GM12878 (cell line): Measurements from ENCODE around the gene SLC25A20. TPM values are rescaled to one million over a fixed set of nuclear protein-coding genes. Genes with fewer than 3 reads are reported as not detected.

ENCODE experiments used
- ATAC-seq: fragments of 200-7000 bp; cut with Tn5 transposase; 3 replicates; pipeline ENCODE4 v1.9.1; 2020; ENCODE audit warnings: mild to moderate bottlenecking, moderate library complexity
- BruUV-seq: library from RNA; stranded (reverse); fragments of 400-500 nt; replicated peaks from 2 replicates; lab custom pipeline; 2021; lab: Mats Ljungman, UMichigan
- CTCF ChIA-PET: fragments of 300-600 bp; sonication (Branson Sonifier 250); formaldehyde crosslinking; extraction: SDS; loops from one replicate; lab custom pipeline; 2021; ENCODE audit warnings: inconsistent platforms; lab: Yijun Ruan, JAX
- POLR2A ChIA-PET: fragments of 350-600 bp; formaldehyde crosslinking; extraction: SDS; loops from one replicate; lab custom pipeline; 2021; ENCODE audit warnings: inconsistent platforms; lab: Charles Lee
- RAD21 ChIA-PET: fragments of 300-600 bp; sonication (Branson Sonifier 250); formaldehyde crosslinking; loops from one replicate; lab custom pipeline; 2023; ENCODE audit warnings: antibody characterized with exemption; ENCODE audit not compliant: unreplicated experiment; lab: Charles Lee
- SMC1A ChIA-PET: fragments of 300-600 bp; sonication (Branson Sonifier 250); formaldehyde crosslinking; loops from one replicate; lab custom pipeline; 2023; ENCODE audit not compliant: unreplicated experiment, uncharacterized antibody; lab: Charles Lee
- DNase-seq: peaks from one replicate; pipeline ENCODE4 v3.0.0-alpha.2; 2011; ENCODE audit warnings: low read depth, low spot score
- FAIRE-seq: peaks from 3 replicates; lab custom pipeline; 2011; peaks lifted over from hg19 to GRCh38; lab: Jason Lieb, UNC
- H2AFZ ChIP-seq: 2 replicates; pipeline ENCODE4 v1.6.0; 2011; ENCODE audit warnings: low read depth, low read length, control low read depth; ENCODE audit not compliant: control insufficient read depth
- H3K27ac ChIP-seq: 2 replicates; pipeline ENCODE4 v1.5.1; 2011; ENCODE audit warnings: control low read depth; ENCODE audit not compliant: control insufficient read depth, insufficient read depth
- H3K27me3 ChIP-seq, 2 experiments: replicated peaks in 1 of 2; 2 replicates each; pipeline versions ENCODE4 v1.6.0 to v1.6.1; 2011; ENCODE audit warnings: low read length in 1 of 2; ENCODE audit not compliant: control insufficient read depth in 2 of 2, insufficient read depth in 2 of 2
- H3K36me3 ChIP-seq, 2 experiments: 2 replicates each; pipeline ENCODE4 v1.5.1; 2011; ENCODE audit warnings: low read length in 1 of 2; ENCODE audit not compliant: control insufficient read depth in 2 of 2, insufficient read depth in 2 of 2
- H3K4me1 ChIP-seq: 2 replicates; pipeline ENCODE4 v1.6.1; 2011; ENCODE audit warnings: mild to moderate bottlenecking, low read length, moderate library complexity, mixed read lengths; ENCODE audit not compliant: control insufficient read depth, insufficient read depth
- H3K4me2 ChIP-seq: 2 replicates; pipeline ENCODE4 v1.6.0; 2011; ENCODE audit warnings: control low read depth; ENCODE audit not compliant: control insufficient read depth, insufficient read depth
- H3K4me3 ChIP-seq: fragments of 200-600 bp; sonication (generic); 2 replicates; pipeline ENCODE4 v1.5.1; 2016
- H3K79me2 ChIP-seq: 2 replicates; pipeline ENCODE4 v1.6.0; 2011; ENCODE audit warnings: low read length; ENCODE audit not compliant: control insufficient read depth, insufficient read depth
- H3K9ac ChIP-seq: 2 replicates; pipeline ENCODE4 v1.8.0; 2011; ENCODE audit warnings: low read length, control low read depth, mixed read lengths; ENCODE audit not compliant: control insufficient read depth, insufficient read depth
- H3K9me3 ChIP-seq: replicated peaks from 3 replicates; pipeline ENCODE4 v1.5.1; 2011; ENCODE audit warnings: mild to moderate bottlenecking, low read length; ENCODE audit not compliant: control insufficient read depth, insufficient read depth
- H4K20me1 ChIP-seq: 2 replicates; pipeline ENCODE4 v1.6.0; 2011; ENCODE audit not compliant: control insufficient read depth, insufficient read depth
- ATF3 ChIP-seq: IDR thresholded peaks from 2 replicates; pipeline ENCODE4 v1.6.1; 2011; ENCODE audit warnings: low read depth, mild to moderate bottlenecking, low read length, moderate library complexity, borderline replicate concordance; ENCODE audit errors: extremely low read depth
- BMI1 ChIP-seq: fragments of 450-650 bp; IDR thresholded peaks from 2 replicates; pipeline ENCODE4 v1.6.1; 2016; ENCODE audit warnings: mild to moderate bottlenecking, moderate library complexity, borderline replicate concordance
- EP300 ChIP-seq, 2 experiments: fragments of 150-350 bp in 1 of 2; IDR thresholded peaks; 2 replicates each; pipeline ENCODE4 v1.6.1; 2011 to 2012; ENCODE audit warnings: low read depth in 2 of 2, low read length in 2 of 2, borderline replicate concordance in 1 of 2, improper control_type of control experiment in 1 of 2, inconsistent platforms in 1 of 2; ENCODE audit not compliant: control insufficient read depth in 1 of 2
- HDAC2 ChIP-seq: fragments of 200-600 bp; sonication (generic); IDR thresholded peaks from 2 replicates; pipeline ENCODE4 v1.6.1; 2017
- JUNB ChIP-seq: IDR thresholded peaks from 2 replicates; pipeline ENCODE4 v1.6.1; 2016; ENCODE audit warnings: antibody characterized with exemption, mild to moderate bottlenecking
- LARP7 ChIP-seq: fragments of 450-650 bp; IDR thresholded peaks from 2 replicates; pipeline ENCODE4 v1.6.1; 2017; ENCODE audit warnings: mild to moderate bottlenecking
- MLLT1 ChIP-seq: fragments of 450-650 bp; IDR thresholded peaks from 2 replicates; pipeline ENCODE4 v1.6.1; 2016; ENCODE audit warnings: mild to moderate bottlenecking
- POLR2A ChIP-seq: IDR thresholded peaks from 2 replicates; pipeline ENCODE4 v1.6.1; 2011; ENCODE audit warnings: low read depth, mild to moderate bottlenecking, low read length
- SPI1 ChIP-seq: IDR thresholded peaks from 2 replicates; pipeline ENCODE4 v1.6.1; 2011; ENCODE audit warnings: low read depth, mild to moderate bottlenecking, low read length, moderate library complexity, borderline replicate concordance; ENCODE audit not compliant: insufficient read depth
- SRF ChIP-seq, 2 experiments: IDR thresholded peaks; 2 replicates each; pipeline ENCODE4 v1.6.1; 2011; ENCODE audit warnings: low read depth in 2 of 2, low read length in 2 of 2, mild to moderate bottlenecking in 1 of 2, moderate library complexity in 1 of 2
- TBL1XR1 ChIP-seq: IDR thresholded peaks from 2 replicates; pipeline ENCODE4 v1.6.1; 2012; ENCODE audit warnings: low read depth, low read length, improper control_type of control experiment
- TCF12 ChIP-seq: IDR thresholded peaks from 2 replicates; pipeline ENCODE4 v1.6.1; 2011; ENCODE audit warnings: low read depth, mild to moderate bottlenecking, low read length
- YBX1 ChIP-seq: fragments of 450-650 bp; IDR thresholded peaks from 2 replicates; pipeline ENCODE4 v1.6.1; 2016; ENCODE audit warnings: antibody characterized with exemption
- ZNF274 ChIP-seq: IDR thresholded peaks from one replicate; pipeline ENCODE4 v1.8.0; 2011; ENCODE audit not compliant: insufficient read length, insufficient read depth
- ZSCAN29 ChIP-seq: fragments of 450-650 bp; IDR thresholded peaks from 2 replicates; pipeline ENCODE4 v1.6.1; 2017; ENCODE audit warnings: mild to moderate bottlenecking, moderate library complexity
- WGBS: methylation state at CpG from one replicate; pipeline ENCODE4 v1.1.6; 2016; ENCODE audit warnings: low lambda C conversion rate; ENCODE audit not compliant: insufficient replicate concordance, insufficient coverage; ENCODE audit errors: missing lambda C conversion rate; 5-methylcytosine and 5-hydroxymethylcytosine counted together
- in situ Hi-C: fragments of 300-500 bp; cut with MboI; formaldehyde crosslinking; loops from 9 replicates; pipeline ENCODE4 v1.14.3; 2018; ENCODE audit warnings: mixed read lengths
- intact Hi-C: fragments of 100-400 bp; cut with micrococcal nuclease; formaldehyde crosslinking; loops from one replicate; pipeline ENCODE4 v1.14.2; 2022; ENCODE audit not compliant: unreplicated experiment
- polyA plus RNA-seq, 11 experiments: library from polyadenylated mRNA; depleted of rRNA in 4 of 11; unstranded in 6 of 11; stranded (reverse) in 5 of 11; fragments of >200 nt; fragmentation: Nextera tagmentation in 4 of 11; fragmentation: Illumina TruSeq in 1 of 11; extraction: Ambion mirVana in 4 of 11; extraction: Trizol in 1 of 11; gene quantifications; 1 replicate in 1 of 11; 2 replicates in 10 of 11; pipeline versions ENCODE4 v1.2.1 to v1.2.3, GENCODE V29; 2011 to 2016; ENCODE audit warnings: inconsistent platforms in 2 of 11, missing spikeins in 2 of 11, low read depth in 1 of 11
- total RNA-seq, 4 experiments: library from RNA; depleted of rRNA in 3 of 4; stranded (reverse); fragments of >200 nt in 3 of 4; fragmentation: Illumina TruSeq in 1 of 4; extraction: Trizol in 1 of 4; gene quantifications; 2 replicates each; pipeline versions ENCODE4 v1.2.1 to v1.2.3, GENCODE V29; 2013 to 2021

Gene SLC25A20
- total and polyA plus RNA-seq, 10 of the 15 experiments (the other 5 are each of a cell fraction or from before 2014, with no cell fraction given) = 12.9 to 38.6 (median 22.1) TPM

GRCh38 chr3:48881652-48882114 lies 17.0 kb downstream of the SLC25A20 start (continued):
- TF ChIP-seq MLLT1 (no peak), SPI1 (no peak), POLR2A (no peak), ZNF274 (no peak), TBL1XR1 (no peak), ZSCAN29 (no peak), LARP7 (no peak)
- TF ChIP-seq, all 136 proteins: peak for 0

- Histone ChIP-seq H3K36me3 (peaks cover 0 to 3% of the 10 kb centered on the region in 2 experiments; a peak in 1 of 4 replicates), H3K4me3 (no peak overlapping the region), H3K4me2 (no peak overlapping the region), H3K9me3 (no peaks in the 10 kb centered on the region), H4K20me1 (no peaks in the 10 kb centered on the region), H3K4me1 (peaks cover 14% of the 10 kb centered on the region), H3K27me3 (no peaks in the 10 kb centered on the region), H3K9ac (no peak overlapping the region), H3K27ac (no peak overlapping the region), H3K79me2 (no peaks in the 10 kb centered on the region), H2AFZ (no peak overlapping the region)
- POLR2A ChIA-PET = no interaction called here
- RAD21 ChIA-PET = interaction anchor here (0.6 to 2.3 kb wide), 4 partner anchors 16 to 40 kb away, joined by 3 to 5 read pairs (median 3); partner anchors contain the start of gene SLC25A20
- WGBS = 87% methylated on average over 3 of the region's 3 CpGs
- SMC1A ChIA-PET = interaction anchor here (0.6 to 1.4 kb wide), 3 partner anchors 25 to 393 kb away, joined by 3 read pairs; no protein-coding TSS in a partner anchor
- FAIRE-seq (no peak), DNase-seq (no peak), ATAC-seq (no peak)
- in situ Hi-C loops (no loop called here), intact Hi-C loops (no loop called here)
- CTCF ChIA-PET = interaction anchor here (2.3 kb wide), 1 partner anchor 17 kb away, joined by 8 read pairs; the partner anchor contains the start of gene SLC25A20
- BruUV-seq = no TSS peak
- TF ChIP-seq TCF12 (no peak), YBX1 (no peak), BMI1 (no peak), HDAC2 (no peak), EP300 (IDR thresholded peaks at IDR 0.05; ENCODE audit: borderline replicate concordance in 1 of 2, control insufficient read depth in 1 of 2, low read depth in 2 of 2, low read length in 2 of 2) (no peak), ATF3 (no peak), JUNB (no peak), SRF (IDR thresholded peaks at IDR 0.05; ENCODE audit: low read depth in 2 of 2, low read length in 2 of 2) (no peak), TBL1XR1 (no peak)
Observed at GRCh38 chr3:48881006-48881405, 17.7 kb downstream of the SLC25A20 start.
